Measurements from ENCODE around the gene JAG1. TPM values are rescaled to one million over a fixed set of nuclear protein-coding genes. Genes with fewer than 3 reads are reported as not detected.

The JAG1 gene
- total RNA-seq, 1 donor from 2014 or later = 96.7 TPM

- no peak for DNase-seq (ENCODE audit: low spot score)
Observed at GRCh38 chr20:10699941-10700340, 26.1 kb upstream of the JAG1 start.

DNA sequence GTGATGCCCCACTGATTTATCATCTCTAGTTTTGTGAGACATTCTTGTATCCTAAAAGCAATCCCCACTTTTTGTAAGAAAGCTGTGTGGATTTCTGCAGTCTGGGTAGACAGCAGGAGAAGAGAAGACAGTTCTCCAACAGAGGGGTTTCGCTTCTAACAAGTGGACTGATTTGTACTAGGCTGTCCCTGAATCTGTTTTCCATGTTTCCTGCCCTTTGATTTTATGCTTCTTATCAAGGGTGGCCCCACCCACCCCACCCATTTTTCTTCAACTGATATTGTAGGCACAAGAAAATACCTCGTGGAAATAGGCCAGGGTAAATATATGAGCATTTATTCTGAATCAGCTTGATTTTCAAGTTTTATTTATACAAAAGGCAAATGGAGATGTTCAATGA, 25.7 kb upstream of the JAG1 start:
- DNase-seq (ENCODE audit: low spot score) = no peak

DNA sequence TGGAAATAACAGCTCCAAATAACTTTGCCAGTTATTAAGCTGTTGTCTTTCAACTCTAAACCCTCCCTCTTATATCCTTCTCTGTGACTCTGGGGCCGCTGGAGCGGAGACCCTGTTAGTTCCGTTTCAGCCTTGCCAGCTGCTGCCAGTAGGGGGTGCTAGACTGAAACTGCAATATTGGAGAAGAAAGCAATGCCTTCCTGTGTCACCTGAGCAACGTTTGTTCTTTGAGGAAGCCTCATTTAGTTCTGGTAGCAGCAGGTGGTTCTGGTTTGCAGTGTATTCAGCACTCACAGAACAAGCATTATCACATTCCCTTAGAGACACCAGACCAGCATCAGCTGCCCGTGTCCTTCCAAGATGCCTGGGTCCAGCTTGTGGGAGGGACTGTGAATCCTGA, 22.9 kb upstream of the JAG1 start:
- no peak for DNase-seq (ENCODE audit: low spot score)

GRCh38 chr20:10689385-10689784, 15.6 kb upstream of the JAG1 start:
- no peak for DNase-seq (ENCODE audit: low spot score)

GRCh38 chr20:10687895-10688294, 14.1 kb upstream of the JAG1 start:
- no peak for DNase-seq (ENCODE audit: low spot score)

DNA sequence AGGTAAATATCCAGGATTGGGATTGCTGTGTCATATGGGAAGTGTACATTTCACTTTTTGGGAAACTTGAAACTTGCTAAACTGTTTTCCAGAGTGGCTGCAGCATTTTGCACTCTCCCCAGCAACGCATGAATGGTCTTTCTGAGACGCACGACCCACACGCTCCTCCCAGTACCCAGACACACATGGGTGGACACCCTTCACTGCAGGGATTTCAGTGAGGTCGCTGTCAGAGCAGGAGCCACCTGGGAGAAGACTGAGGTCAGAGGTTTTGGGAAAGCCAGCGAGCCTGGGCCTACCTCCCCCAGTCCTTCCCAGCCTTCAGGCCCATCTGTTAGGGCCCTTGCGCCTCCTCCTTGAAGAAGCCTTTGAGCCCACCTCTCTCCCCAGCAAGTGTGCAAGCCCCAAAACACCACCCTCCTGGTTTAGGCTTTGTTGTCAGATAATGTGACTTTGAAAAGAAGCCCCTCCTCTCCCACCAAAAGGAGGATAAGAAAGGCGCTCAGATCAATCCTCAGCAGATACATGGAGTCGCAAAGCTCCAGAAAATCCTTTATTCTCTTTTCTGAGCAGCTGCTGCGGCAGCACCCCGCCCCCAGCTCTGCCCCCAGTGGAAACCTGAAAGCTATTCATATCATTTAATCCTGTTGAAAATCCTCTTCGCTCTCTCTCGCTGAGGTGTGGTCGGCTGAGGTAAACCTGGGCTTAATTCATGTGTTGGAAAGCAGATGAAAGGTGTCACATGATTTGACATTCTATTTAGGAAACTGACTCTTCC, 12.7 kb upstream of the JAG1 start:
- DNase-seq (ENCODE audit: low spot score) = no peak

- no peak for DNase-seq (ENCODE audit: low spot score)
Observed at GRCh38 chr20:10683537-10683936, 9.7 kb upstream of the JAG1 start.

DNA sequence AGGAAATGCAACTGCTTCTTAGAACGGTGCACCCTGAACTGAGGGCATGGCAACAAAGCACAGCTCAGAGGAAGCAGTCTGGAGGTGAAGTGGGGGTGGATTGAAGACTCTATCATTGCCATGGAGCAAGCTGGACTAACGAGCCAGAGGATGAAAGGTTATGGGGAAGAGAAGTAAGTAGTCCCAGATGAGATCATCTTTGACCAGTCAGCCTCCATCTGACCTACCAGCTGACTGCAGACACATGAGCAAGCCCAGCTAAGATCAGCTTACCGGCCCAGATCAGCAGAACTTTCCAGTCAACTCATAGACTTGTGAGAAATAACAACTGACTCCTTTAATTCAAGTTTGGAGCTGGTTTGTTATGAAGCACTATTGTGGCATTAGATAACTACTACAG, 9.1 kb upstream of the JAG1 start:
- DNase-seq (ENCODE audit: low spot score) = no peak

DNA sequence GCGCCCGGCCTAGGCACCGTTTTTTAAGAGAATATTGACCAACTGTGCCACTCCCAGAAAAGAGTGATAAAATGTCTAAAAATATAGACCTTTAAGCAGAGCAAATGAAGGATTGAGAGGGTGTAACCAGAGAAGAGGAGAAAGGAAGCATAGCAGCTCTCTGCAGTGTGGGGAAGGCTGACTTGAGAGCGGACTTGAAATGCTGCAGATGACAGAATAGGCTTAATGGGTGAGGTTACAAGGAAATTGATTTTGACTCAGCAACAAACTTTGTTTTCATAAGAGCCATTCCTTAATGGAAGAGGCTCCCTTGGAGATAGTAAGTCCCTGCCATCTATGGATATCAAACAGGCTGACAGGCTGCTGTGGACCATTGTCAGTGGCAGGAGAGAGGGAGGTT, 7.7 kb upstream of the JAG1 start:
- no peak for DNase-seq (ENCODE audit: low spot score)

DNA sequence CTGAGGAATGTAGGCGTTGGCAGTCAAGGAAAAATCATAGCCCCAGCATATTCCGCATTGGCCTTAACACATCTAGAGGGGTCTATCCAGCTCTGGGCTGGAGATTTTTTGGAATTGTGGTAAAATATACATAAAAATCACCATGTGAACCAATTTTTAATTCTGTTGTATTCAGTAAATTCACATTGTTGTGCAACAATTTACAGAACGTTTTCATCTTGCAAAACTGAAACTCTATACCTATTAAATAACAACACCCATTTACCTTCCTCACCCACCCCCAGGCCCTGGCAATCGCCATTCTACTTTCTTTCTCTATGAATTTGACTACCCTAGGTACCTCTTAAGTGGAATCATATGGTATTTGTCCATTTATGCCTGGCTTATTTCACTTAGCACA, 6.8 kb upstream of the JAG1 start:
- no peak for DNase-seq (ENCODE audit: low spot score)

- no peak for DNase-seq (ENCODE audit: low spot score)
Observed at GRCh38 chr20:10679269-10679668, 5.5 kb upstream of the JAG1 start.

DNA sequence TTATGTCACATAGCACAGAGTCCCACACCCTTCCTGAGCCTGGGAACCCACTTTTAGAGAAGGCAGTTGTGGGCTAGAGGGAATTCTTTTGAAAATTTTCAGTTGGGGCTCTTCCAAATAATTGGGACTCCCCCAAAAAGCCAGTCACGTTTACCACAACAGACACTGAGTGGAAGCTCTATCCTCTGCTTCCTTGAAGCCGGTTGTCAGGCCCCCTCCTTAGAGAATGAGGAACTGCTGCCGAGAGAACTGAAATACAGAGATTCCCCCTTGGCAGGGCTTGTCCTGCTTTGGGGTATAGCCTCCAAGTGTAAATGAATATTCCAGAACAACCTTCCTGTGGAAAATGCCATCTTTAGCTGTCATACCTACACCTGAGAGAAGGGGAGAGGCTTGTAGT, 2.7 kb upstream of the JAG1 start:
- no peak for DNase-seq (ENCODE audit: low spot score)

DNA sequence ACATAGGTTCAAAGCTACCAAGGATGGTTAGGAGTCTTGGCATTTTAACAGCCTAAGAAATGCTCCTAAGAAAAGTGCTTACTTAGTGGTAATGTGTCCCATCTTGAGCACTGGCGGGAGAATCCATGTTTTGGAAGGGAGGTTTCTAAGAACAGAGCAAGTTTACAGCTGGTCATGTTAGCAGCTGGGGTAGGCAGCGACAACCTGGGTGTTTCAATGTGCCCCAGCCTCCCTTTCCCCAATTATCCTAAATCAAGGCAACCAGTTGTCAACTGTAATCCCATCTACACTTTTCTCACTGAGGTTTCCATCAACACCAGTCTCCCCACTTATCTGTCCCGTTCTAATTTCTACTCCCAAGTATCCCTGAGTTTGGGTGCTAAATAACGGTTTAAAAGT, 1.6 kb upstream of the JAG1 start:
- DNase-seq (ENCODE audit: low spot score) = no peak

- DNase-seq (ENCODE audit: low spot score) = peak; percentile 93
Observed at GRCh38 chr20:10674684-10675449, 1.1 kb upstream of the JAG1 start.

DNA sequence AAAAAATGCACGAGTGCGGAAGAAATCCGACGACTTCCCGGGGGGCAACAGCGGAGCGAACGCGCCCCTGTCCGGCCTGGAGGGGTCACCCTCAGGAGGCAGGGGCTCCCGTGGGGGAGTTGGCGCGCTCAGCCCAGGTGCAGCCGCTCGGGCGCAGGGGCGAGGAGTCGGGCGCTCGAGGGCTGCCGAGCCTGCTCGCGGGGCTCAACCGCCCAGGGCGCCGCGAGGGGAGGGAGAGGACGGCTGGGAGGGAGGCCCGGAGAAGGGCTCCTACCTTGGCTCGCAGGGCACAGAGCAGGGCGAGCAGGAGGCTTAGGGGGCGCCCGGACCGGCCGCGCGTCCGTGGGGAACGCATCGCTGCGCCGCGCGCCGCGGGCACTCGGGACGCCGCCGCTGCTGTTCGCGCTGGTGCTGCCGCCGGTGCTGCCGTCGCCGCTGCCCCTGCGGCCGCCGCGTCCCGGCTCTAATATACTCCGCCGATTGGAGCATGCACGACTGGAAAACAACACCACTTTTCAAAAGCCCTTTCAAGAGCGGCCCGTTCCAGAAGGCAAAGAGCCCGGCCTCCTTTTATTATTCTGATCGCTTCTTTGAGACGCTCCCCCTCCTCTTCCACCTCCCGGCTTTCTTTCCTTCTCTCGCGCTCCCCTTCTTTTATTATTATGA, 490 bp downstream of the JAG1 start:
- DNase-seq (ENCODE audit: low spot score) = no peak

DNA sequence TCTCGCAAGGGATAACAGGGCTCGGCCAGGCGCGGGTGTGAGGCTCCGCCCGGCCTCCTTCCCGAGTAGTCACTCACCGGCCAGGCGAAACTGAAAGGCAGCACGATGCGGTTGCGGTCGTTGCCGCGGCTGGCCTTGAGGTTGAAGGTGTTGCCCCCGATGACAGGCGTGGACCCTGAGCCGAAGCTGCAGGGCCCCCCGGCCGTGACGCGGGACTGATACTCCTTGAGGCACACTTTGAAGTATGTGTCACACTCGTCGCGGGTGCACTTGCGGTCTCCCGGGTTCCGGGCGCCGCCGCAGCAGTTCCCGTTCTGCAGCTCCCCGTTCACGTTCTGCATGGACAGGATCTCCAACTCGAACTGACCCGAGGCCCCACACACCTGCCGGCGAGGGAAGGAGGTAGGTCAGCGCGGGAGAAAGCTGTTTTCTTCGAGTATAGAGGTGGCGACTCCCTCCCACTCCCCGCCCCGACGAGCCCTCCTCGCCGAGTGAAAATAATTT, 1.1 kb downstream of the JAG1 start:
- DNase-seq (ENCODE audit: low spot score) = peak; percentile 93

GRCh38 chr20:10671919-10672623, 1.7 kb downstream of the JAG1 start:
- peak; percentile 91 for DNase-seq (ENCODE audit: low spot score)

DNA sequence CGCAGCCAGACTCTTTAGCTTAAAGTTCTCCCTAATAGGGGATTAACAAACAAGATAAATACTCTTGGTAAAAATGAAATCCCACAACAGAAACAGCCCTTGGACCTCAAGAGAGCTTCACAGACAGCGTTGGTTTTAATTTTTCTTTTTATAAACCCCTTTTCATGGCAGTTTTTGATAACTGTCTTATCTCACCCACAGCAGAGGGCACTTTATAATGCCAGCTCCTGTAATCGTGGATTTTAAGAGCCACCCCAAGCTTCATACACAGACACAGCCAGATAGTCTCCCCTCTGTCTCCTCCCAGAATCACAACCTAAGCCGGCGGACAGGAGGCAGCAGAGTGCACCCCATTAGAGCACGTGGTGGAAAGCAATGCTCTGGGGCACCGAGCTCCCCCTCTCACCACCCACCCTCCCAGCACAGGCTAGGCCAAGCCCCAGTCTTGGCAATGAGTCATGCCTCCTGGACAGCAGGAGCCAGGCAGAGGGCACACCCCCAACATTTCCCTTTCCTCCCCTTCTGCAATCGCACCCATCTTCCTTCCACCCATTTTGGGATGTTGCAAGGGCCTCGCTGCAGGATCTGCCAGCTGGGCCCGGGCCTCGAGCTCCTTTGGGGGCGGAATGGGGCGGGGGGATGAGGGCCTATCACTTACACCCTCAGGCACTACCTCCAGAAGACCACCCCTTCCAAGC, 2.4 kb downstream of the JAG1 start:
- peak; percentile 90 for DNase-seq (ENCODE audit: low spot score)

DNA sequence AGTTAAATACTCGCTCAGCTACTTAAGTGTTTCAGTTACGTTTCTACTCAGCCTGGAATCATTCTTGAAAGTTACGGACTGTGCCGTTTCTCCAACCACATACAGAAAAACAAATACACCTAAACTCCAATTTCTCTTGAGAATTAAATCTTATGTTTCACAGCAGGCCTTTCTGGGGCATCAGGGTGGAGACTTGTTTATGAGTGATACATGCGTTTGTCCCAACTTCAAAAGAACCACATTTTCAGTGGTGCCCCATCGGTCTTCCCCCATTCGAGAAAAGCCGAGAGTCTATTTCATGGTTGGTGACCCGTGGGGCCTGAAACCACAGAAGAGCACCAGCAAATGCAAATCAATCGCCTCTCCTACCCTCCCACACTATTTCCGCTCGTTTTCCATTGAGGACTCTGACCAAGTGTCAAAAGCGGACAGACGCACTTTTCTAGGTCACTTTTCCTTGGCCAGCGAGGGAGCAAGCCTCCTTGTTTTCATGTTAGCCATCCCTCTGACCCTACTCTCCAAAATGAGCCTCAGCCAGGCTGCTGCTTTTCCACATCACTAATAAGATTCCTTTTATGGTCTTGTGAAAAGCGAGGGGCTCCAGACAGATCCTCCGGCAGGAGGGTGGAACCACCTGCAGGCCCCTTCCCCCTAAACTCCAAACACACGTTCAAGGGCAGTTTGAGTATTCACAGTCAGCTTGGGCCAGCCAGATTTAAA, 3.1 kb downstream of the JAG1 start:
- DNase-seq (ENCODE audit: low spot score) = no peak

- DNase-seq (ENCODE audit: low spot score) = no peak
Observed at GRCh38 chr20:10669843-10670446, 3.9 kb downstream of the JAG1 start.

All from mesenteric fat pad (tissue), 1 donor.